ENCODE measurements around the gene MTMR1. TPM values are rescaled to one million over a fixed set of nuclear protein-coding genes. Genes with fewer than 3 reads are reported as not detected.

The MTMR1 gene
- total and polyA plus RNA-seq, 2 donors (not counting 1 experiment from before 2014, with no cell fraction given) = 30.8 to 67.5 TPM

- H3K36me3 ChIP-seq (replicated peaks in 1 of 2; ENCODE audit: control extremely low read depth in 1 of 2, control insufficient read depth in 1 of 2, extremely low read depth in 1 of 2, insufficient read depth in 2 of 2, low read length in 1 of 2) = peaks cover 1 to 76% of the 10 kb centered on the region in 2 experiments
- no peaks in the 10 kb centered on the region for H4K20me1 ChIP-seq (ENCODE audit: control insufficient read depth, insufficient read depth, low read length, poor library complexity, severe bottlenecking)
- peaks cover 10% of the 10 kb centered on the region for H3K79me2 ChIP-seq (ENCODE audit: control insufficient read depth, insufficient read depth, low read length)
- H3K9ac ChIP-seq (ENCODE audit: low read length) = peak overlapping the region; percentile 49
- H3K27ac ChIP-seq (ENCODE audit: low read length in 2 of 2) = peak overlapping the region; percentile 87 to 91
- H3K4me1 ChIP-seq (ENCODE audit: control insufficient read depth in 2 of 2, insufficient read depth in 2 of 2, low read length in 2 of 2) = peaks cover 15 to 18% of the 10 kb centered on the region in 2 donors
- peak overlapping the region in 3 of 5 experiments; percentile 14 to 46 (median 28) for H3K4me3 ChIP-seq (ENCODE audit: control extremely low read depth in 1 of 5, extremely low read depth in 1 of 5, insufficient read depth in 1 of 5, low read depth in 2 of 5, low read length in 4 of 5)
- no peaks in the 10 kb centered on the region for H3K27me3 Mint-ChIP-seq
- peak overlapping the region; percentile 94 for H3K27ac Mint-ChIP-seq
- H3K9me3 ChIP-seq (ENCODE audit: control extremely low read depth in 1 of 3, control insufficient read depth in 2 of 3, insufficient read depth in 1 of 3, low read length in 2 of 3) = no peaks in the 10 kb centered on the region
- H3K9me3 Mint-ChIP-seq (ENCODE audit: insufficient read depth) = no peaks in the 10 kb centered on the region
- ChIA-PET CTCF (no interaction called here), POLR2A (no interaction called here)
- peak overlapping the region; percentile 58 for H2AFZ ChIP-seq (ENCODE audit: insufficient read depth, low read depth, low read length, poor library complexity, severe bottlenecking)
- peak; percentile 82 for ATAC-seq (ENCODE audit: low read depth)
- intact Hi-C loops (cut with micrococcal nuclease) = loop anchor here (1.0 to 5.0 kb wide), 2 partner anchors 39 to 162 kb away; partner anchors contain the start of gene CD99L2
- H3K4me1 Mint-ChIP-seq = peaks cover 29% of the 10 kb centered on the region
- peak overlapping the region; percentile 60 for H3K4me2 ChIP-seq (replicated peaks; ENCODE audit: low read depth, low read length, poor library complexity, severe bottlenecking)
- peak; percentile 69 for DNase-seq
- TF ChIP-seq CTCF (IDR thresholded peaks at IDR 0.05) = no peak
- TF ChIP-seq EZH2 (IDR thresholded peaks at IDR 0.05; ENCODE audit: borderline replicate concordance, insufficient read depth, low read depth, low read length, poor library complexity, severe bottlenecking) = no peak
- H3K4me3 Mint-ChIP-seq = peak overlapping the region; percentile 80
- H3K27me3 ChIP-seq (replicated peaks in 1 of 4; ENCODE audit: control extremely low read depth in 1 of 4, control insufficient read depth in 3 of 4, insufficient read depth in 4 of 4, low read length in 3 of 4) = no peaks in the 10 kb centered on the region
- no CpG with 5 or more reads among the region's 9 CpGs for WGBS (ENCODE audit: insufficient coverage)
Observed at GRCh38 chrX:150736475-150736874, 43.3 kb downstream of the MTMR1 start.

- Histone ChIP-seq H3K9ac (ENCODE audit: low read length) (no peak overlapping the region), H3K27ac (ENCODE audit: low read length in 2 of 2) (no peak overlapping the region), H3K4me2 (replicated peaks; ENCODE audit: low read depth, low read length, poor library complexity, severe bottlenecking) (no peak overlapping the region), H4K20me1 (ENCODE audit: control insufficient read depth, insufficient read depth, low read length, poor library complexity, severe bottlenecking) (no peaks in the 10 kb centered on the region), H2AFZ (ENCODE audit: insufficient read depth, low read depth, low read length, poor library complexity, severe bottlenecking) (no peak overlapping the region), H3K9me3 (ENCODE audit: control extremely low read depth in 1 of 3, control insufficient read depth in 2 of 3, insufficient read depth in 1 of 3, low read length in 2 of 3) (no peaks in the 10 kb centered on the region), H3K36me3 (replicated peaks in 1 of 2; ENCODE audit: control extremely low read depth in 1 of 2, control insufficient read depth in 1 of 2, extremely low read depth in 1 of 2, insufficient read depth in 2 of 2, low read length in 1 of 2) (peaks cover 0 to 31% of the 10 kb centered on the region in 2 experiments), H3K4me3 (ENCODE audit: control extremely low read depth in 1 of 5, extremely low read depth in 1 of 5, insufficient read depth in 1 of 5, low read depth in 2 of 5, low read length in 4 of 5) (no peak overlapping the region), H3K27me3 (replicated peaks in 1 of 4; ENCODE audit: control extremely low read depth in 1 of 4, control insufficient read depth in 3 of 4, insufficient read depth in 4 of 4, low read length in 3 of 4) (no peaks in the 10 kb centered on the region), H3K4me1 (ENCODE audit: control insufficient read depth in 2 of 2, insufficient read depth in 2 of 2, low read length in 2 of 2) (no peaks in the 10 kb centered on the region), H3K79me2 (ENCODE audit: control insufficient read depth, insufficient read depth, low read length) (no peaks in the 10 kb centered on the region)
- ChIA-PET POLR2A (no interaction called here), CTCF (no interaction called here)
- no CpG with 5 or more reads among the region's 3 CpGs for WGBS (ENCODE audit: insufficient coverage)
- intact Hi-C loops (cut with micrococcal nuclease) = no loop called here
- no peak for ATAC-seq (ENCODE audit: low read depth)
- H3K9me3 Mint-ChIP-seq (ENCODE audit: insufficient read depth) = no peaks in the 10 kb centered on the region
- DNase-seq = no peak
- no peak overlapping the region for H3K27ac Mint-ChIP-seq
- no peaks in the 10 kb centered on the region for H3K4me1 Mint-ChIP-seq
- no peak overlapping the region for H3K4me3 Mint-ChIP-seq
- no peak for TF ChIP-seq CTCF (IDR thresholded peaks at IDR 0.05)
- no peak for TF ChIP-seq EZH2 (IDR thresholded peaks at IDR 0.05; ENCODE audit: borderline replicate concordance, insufficient read depth, low read depth, low read length, poor library complexity, severe bottlenecking)
- H3K27me3 Mint-ChIP-seq = no peaks in the 10 kb centered on the region
Observed at GRCh38 chrX:150752124-150752523, 58.9 kb downstream of the MTMR1 start.
